SU-DHL-6 (cell line): ENCODE measurements around the gene STX3.

ENCODE experiments used
- H2AFZ ChIP-seq: fragments of 200-600 bp; sonication (generic); 2 replicates; pipeline ENCODE4 v1.6.1; 2014; ENCODE audit warnings: low read depth, mild to moderate bottlenecking, moderate library complexity, mixed read lengths, antibody characterized with exemption, low read length; ENCODE audit not compliant: severe bottlenecking
- H3F3A ChIP-seq: fragments of 200-600 bp; shearing (Covaris generic); 2 replicates; pipeline ENCODE4 v1.6.0; 2016; ENCODE audit warnings: antibody characterized with exemption, mild to moderate bottlenecking; ENCODE audit not compliant: insufficient read depth
- H3K27ac ChIP-seq: fragments of 200-600 bp; sonication (generic); 2 replicates; pipeline ENCODE4 v1.5.1; 2016; ENCODE audit warnings: low read depth, mild to moderate bottlenecking, low read length, moderate library complexity, mixed read lengths
- H3K27me3 ChIP-seq: fragments of 200-600 bp; sonication (generic), shearing (Covaris generic); 2 replicates; pipeline ENCODE4 v1.6.0; 2014; ENCODE audit warnings: mild to moderate bottlenecking, low read length
- H3K36me3 ChIP-seq: fragments of 200-600 bp; sonication (generic); 2 replicates; pipeline ENCODE4 v1.6.1; 2014; ENCODE audit warnings: mild to moderate bottlenecking, low read length, mixed read lengths
- H3K4me2 ChIP-seq: fragments of 300-600, 200-600 bp; shearing (Covaris generic), sonication (generic); 2 replicates; pipeline ENCODE4 v1.6.0; 2014; ENCODE audit warnings: low read length, low read depth, mild to moderate bottlenecking; ENCODE audit not compliant: poor library complexity, severe bottlenecking
- H3K4me3 ChIP-seq: fragments of 200-600 bp; sonication (generic); 2 replicates; pipeline ENCODE4 v1.5.1; 2014; ENCODE audit warnings: antibody characterized with exemption, low read length, mild to moderate bottlenecking, mixed read lengths; ENCODE audit not compliant: insufficient read depth, poor library complexity, severe bottlenecking
- H3K79me2 ChIP-seq: fragments of 200-600 bp; sonication (generic); 2 replicates; pipeline ENCODE4 v1.6.1; 2014; ENCODE audit warnings: mild to moderate bottlenecking, low read length, moderate library complexity; ENCODE audit not compliant: insufficient read depth
- H3K9ac ChIP-seq: fragments of 200-600 bp; sonication (generic); 2 replicates; pipeline ENCODE4 v1.7.0; 2014; ENCODE audit warnings: mild to moderate bottlenecking, low read length
- H3K9me2 ChIP-seq: fragments of 200-600 bp; sonication (generic); replicated peaks from 2 replicates; pipeline ENCODE4 v1.6.1; 2014; ENCODE audit warnings: low read length; ENCODE audit not compliant: insufficient read depth
- H3K9me3 ChIP-seq: fragments of 200-600 bp; sonication (generic); 2 replicates; pipeline ENCODE4 v1.6.1; 2014; ENCODE audit warnings: low read length, mixed read lengths; ENCODE audit not compliant: insufficient read depth
- H4K20me1 ChIP-seq: fragments of 200-600 bp; sonication (generic); 2 replicates; pipeline ENCODE4 v1.6.1; 2014; ENCODE audit warnings: low read depth, mild to moderate bottlenecking, antibody characterized with exemption, low read length, moderate library complexity, mixed read lengths
- CTCF ChIP-seq: fragments of 200-600 bp; sonication (generic); IDR thresholded peaks from one replicate; pipeline ENCODE4 v1.5.1; 2017; ENCODE audit warnings: antibody characterized with exemption, mild to moderate bottlenecking, low read length, moderate library complexity; ENCODE audit not compliant: insufficient read depth, poor library complexity, severe bottlenecking
- EZH2phosphoT487 ChIP-seq: fragments of 200-600 bp; sonication (generic), shearing (Covaris generic); conservative IDR thresholded peaks from 2 replicates; pipeline ENCODE4 v1.6.1; 2018; ENCODE audit warnings: mild to moderate bottlenecking, antibody characterized with exemption, low read length, moderate library complexity, mixed read lengths

The STX3 gene

GRCh38 chr11:59708537-59708936 lies 46.6 kb upstream of the STX3 start:
- no peak for TF ChIP-seq EZH2phosphoT487
- TF ChIP-seq CTCF, result no peak
- H3K4me2 ChIP-seq, result no peak overlapping the region
- H3F3A ChIP-seq, result no peaks in the 10 kb centered on the region
- no peaks in the 10 kb centered on the region for H3K36me3 ChIP-seq
- H3K4me3 ChIP-seq, result no peak overlapping the region
- no peak overlapping the region for H2AFZ ChIP-seq
- no peak overlapping the region for H3K9ac ChIP-seq
- H3K27me3 ChIP-seq, result no peaks in the 10 kb centered on the region
- H3K79me2 ChIP-seq, result no peaks in the 10 kb centered on the region
- no peak overlapping the region for H3K27ac ChIP-seq
- no peaks in the 10 kb centered on the region for H3K9me2 ChIP-seq
- H4K20me1 ChIP-seq, result no peaks in the 10 kb centered on the region
- H3K9me3 ChIP-seq, result no peaks in the 10 kb centered on the region

- Histone ChIP-seq H3K9me3 (no peaks in the 10 kb centered on the region), H3K4me2 (no peak overlapping the region), H3K4me3 (no peak overlapping the region), H3F3A (no peaks in the 10 kb centered on the region), H2AFZ (no peak overlapping the region), H3K9me2 (no peaks in the 10 kb centered on the region), H4K20me1 (no peaks in the 10 kb centered on the region), H3K36me3 (no peaks in the 10 kb centered on the region), H3K9ac (no peak overlapping the region), H3K79me2 (no peaks in the 10 kb centered on the region), H3K27ac (no peak overlapping the region), H3K27me3 (no peaks in the 10 kb centered on the region)
- TF ChIP-seq CTCF, result no peak
- no peak for TF ChIP-seq EZH2phosphoT487
Observed at GRCh38 chr11:59710136-59710847, 44.9 kb upstream of the STX3 start.

- no peak for TF ChIP-seq EZH2phosphoT487
- no peak for TF ChIP-seq CTCF
- Histone ChIP-seq H3K4me3 (no peak within 1 kb of the TSS), H3K9me2 (no peaks in the 10 kb centered on the region), H3F3A (no peaks in the 10 kb centered on the region), H3K36me3 (no peaks in the 10 kb centered on the region), H3K27me3 (no peaks in the 10 kb centered on the region), H3K27ac (no peak within 1 kb of the TSS), H3K9ac (no peak within 1 kb of the TSS), H4K20me1 (no peaks in the 10 kb centered on the region), H2AFZ (no peak within 1 kb of the TSS), H3K79me2 (no peaks in the 10 kb centered on the region), H3K9me3 (no peaks in the 10 kb centered on the region), H3K4me2 (no peak within 1 kb of the TSS)
Observed at GRCh38 chr11:59713745-59714144, 41.4 kb upstream of the STX3 start, which contains the start of gene OR10V1. Gene OR10V1, minus strand, starts transcription at chr11:59713845. Its CDS starts 0 bp downstream, at chr11:59713845.
